K562 (cell line): ENCODE data around the gene DEGS1. TPM values are rescaled to one million over a fixed set of nuclear protein-coding genes. Genes with fewer than 3 reads are reported as not detected.
A peak's percentile ranks its signal among the peaks of the same experiment; 100 is the strongest.

Experiments
- AFF1 ChIP-seq, 2 experiments: fragments of 450-650 bp; IDR thresholded peaks; 2 replicates each; pipeline ENCODE4 v1.6.1; 2018; ENCODE audit warnings: mild to moderate bottlenecking in 2 of 2, low read depth in 1 of 2; ENCODE audit not compliant: partially characterized antibody in 2 of 2
- ATF7 ChIP-seq: fragments of 450-650 bp; IDR thresholded peaks from 2 replicates; pipeline ENCODE4 v1.7.1; 2014; ENCODE audit warnings: mild to moderate bottlenecking, moderate library complexity
- NRF1 ChIP-seq, 2 experiments: fragments of 450-650 bp; IDR thresholded peaks in 1 of 2; conservative IDR thresholded peaks in 1 of 2; 2 replicates each; pipeline ENCODE4 v1.6.1; 2014; ENCODE audit warnings: mild to moderate bottlenecking in 2 of 2
- PML ChIP-seq: IDR thresholded peaks from 2 replicates; pipeline ENCODE4 v1.6.1; 2012; ENCODE audit warnings: low read length, inconsistent platforms
- REST ChIP-seq, 2 experiments: fragments of 450-650 bp; formaldehyde crosslinking in 1 of 2; IDR thresholded peaks; 2 replicates each; pipeline versions ENCODE4 v1.4.0 to v1.6.1; 2014 to 2020; ENCODE audit warnings: mild to moderate bottlenecking in 2 of 2, borderline replicate concordance in 1 of 2, low read depth in 1 of 2
- RNF219 ChIP-seq: fragments of 250-450 bp; sonication (Bioruptor Pico); IDR thresholded peaks from 2 replicates; pipeline ENCODE4 v1.5.0; 2022; ENCODE audit warnings: mild to moderate bottlenecking
- STAT5B ChIP-seq: fragments of 250-450 bp; sonication (Bioruptor Pico); IDR thresholded peaks from 2 replicates; pipeline ENCODE4 v1.8.0; 2021; ENCODE audit warnings: mild to moderate bottlenecking, inconsistent platforms
- TEAD2 ChIP-seq: fragments of 450-650 bp; IDR thresholded peaks from 2 replicates; pipeline ENCODE4 v1.6.1; 2016; ENCODE audit warnings: missing genetic modification characterization, control low read depth, missing compliant biosample characterization
- TFAP4 ChIP-seq: sonication (generic); formaldehyde crosslinking; IDR thresholded peaks from 2 replicates; pipeline ENCODE4 v1.8.0; 2022; ENCODE audit warnings: missing genetic modification reagents, mild to moderate bottlenecking, moderate library complexity, borderline replicate concordance
- TRIM28 ChIP-seq: fragments of 450-650 bp; IDR thresholded peaks from 2 replicates; pipeline ENCODE4 v1.6.1; 2017
- ZNF551 ChIP-seq: fragments of 250-450 bp; sonication (Bioruptor Pico); IDR thresholded peaks from 2 replicates; pipeline ENCODE4 v1.5.0; 2021; ENCODE audit warnings: mild to moderate bottlenecking, moderate library complexity
- polyA plus RNA-seq, 8 experiments: library from polyadenylated mRNA; depleted of rRNA in 4 of 8; stranded (reverse) in 5 of 8; unstranded in 3 of 8; fragments of >200 nt; fragmentation: Nextera tagmentation in 2 of 8; fragmentation: Illumina TruSeq in 1 of 8; extraction: Ambion mirVana in 2 of 8; extraction: Trizol in 1 of 8; gene quantifications; 2 replicates each; pipeline versions ENCODE4 v1.2.1 to v1.2.3, GENCODE V29; 2011 to 2014; ENCODE audit warnings: inconsistent platforms in 1 of 8, missing spikeins in 1 of 8
- total RNA-seq, 7 experiments: library from RNA; depleted of rRNA in 6 of 7; stranded (reverse); fragments of >200 nt in 6 of 7; fragmentation: Illumina TruSeq in 2 of 7; extraction: Trizol in 2 of 7; gene quantifications; 2 replicates each; pipeline versions ENCODE4 v1.2.1 to v1.2.3, GENCODE V29; 2011 to 2021; ENCODE audit warnings: low replicate concordance in 1 of 7

DEGS1 gene
- total and polyA plus RNA-seq, 9 of the 15 experiments (the other 6 are each of a cell fraction or from before 2014, with no cell fraction given), result 12.3 to 95.0 (median 38.8) TPM

- TF ChIP-seq PML, result peak; percentile 98
- TF ChIP-seq ATF7, result peak; percentile 84
- TF ChIP-seq TEAD2 (tag), result no peak
- TF ChIP-seq TRIM28, result peak; percentile 89
- TF ChIP-seq STAT5B (CRISPR knock-in tag), result no peak
- peak; percentile 63 to 71 for TF ChIP-seq AFF1 (IDR thresholded peaks at IDR 0.05; ENCODE audit: low read depth in 1 of 2, partially characterized antibody in 2 of 2)
- no peak for TF ChIP-seq ZNF551 (CRISPR knock-in tag)
- TF ChIP-seq TFAP4 (CRISPR knock-in tag), result peak; percentile 52; the same call in 1 of the 2 replicates
- peak; percentile 39 to 56; a peak in 3 of 4 replicates for TF ChIP-seq NRF1 (conservative IDR thresholded peaks at IDR 0.05 in 1 of 2, IDR thresholded peaks at IDR 0.05 in 1 of 2)
- TF ChIP-seq RNF219 (CRISPR knock-in tag), result no peak
- peak; percentile 63; the same call in 1 of the 2 replicates for TF ChIP-seq REST (IDR thresholded peaks at IDR 0.05; ENCODE audit: borderline replicate concordance)
- TF ChIP-seq REST (CRISPR knock-in tag; IDR thresholded peaks at IDR 0.05; ENCODE audit: low read depth), result no peak
Measured at GRCh38 chr1:224160171-224160682, 22.8 kb upstream of the DEGS1 start (continued).
